HEK293T (cell line): Measurements from ENCODE around the gene FAM222B.

Source experiments
- CTCF ChIA-PET: fragments of 350-600 bp; formaldehyde crosslinking; extraction: SDS; loops from one replicate; lab custom pipeline; 2021; ENCODE audit warnings: antibody characterized with exemption, inconsistent platforms; lab: Yijun Ruan, JAX
- POLR2A ChIA-PET: fragments of 350-600 bp; formaldehyde crosslinking; extraction: SDS; loops from one replicate; lab custom pipeline; 2020; ENCODE audit warnings: antibody characterized with exemption, inconsistent platforms; lab: Yijun Ruan, JAX
- DNase-seq: peaks from one replicate; pipeline ENCODE4 v3.0.0; 2012; ENCODE audit warnings: mixed read lengths; ENCODE audit errors: extremely low spot score
- ARNT ChIP-seq: fragments of 450-650 bp; IDR thresholded peaks from 2 replicates; pipeline ENCODE4 v1.6.1; 2017; ENCODE audit warnings: mild to moderate bottlenecking
- BHLHE40 ChIP-seq: fragments of 450-650 bp; IDR thresholded peaks from 2 replicates; pipeline ENCODE4 v1.6.1; 2016; ENCODE audit warnings: mild to moderate bottlenecking, moderate library complexity, borderline replicate concordance
- CTBP1 ChIP-seq: fragments of 450-650 bp; IDR thresholded peaks from 2 replicates; pipeline ENCODE4 v1.6.1; 2016; ENCODE audit warnings: borderline replicate concordance
- ELF4 ChIP-seq: fragments of 450-650 bp; IDR thresholded peaks from 2 replicates; pipeline ENCODE4 v1.6.1; 2017; ENCODE audit warnings: antibody characterized with exemption
- FOXA1 ChIP-seq: fragments of 450-650 bp; IDR thresholded peaks from 2 replicates; pipeline ENCODE4 v1.6.1; 2016; ENCODE audit warnings: mild to moderate bottlenecking
- FOXK2 ChIP-seq: fragments of 450-650 bp; IDR thresholded peaks from 2 replicates; pipeline ENCODE4 v1.6.1; 2016; ENCODE audit warnings: mild to moderate bottlenecking
- FOXM1 ChIP-seq: fragments of 450-650 bp; IDR thresholded peaks from 2 replicates; pipeline ENCODE4 v1.6.1; 2017; ENCODE audit warnings: mild to moderate bottlenecking, borderline replicate concordance
- HDGF ChIP-seq: fragments of 450-650 bp; IDR thresholded peaks from 2 replicates; pipeline ENCODE4 v1.6.1; 2017; ENCODE audit warnings: antibody characterized with exemption, borderline replicate concordance
- L3MBTL2 ChIP-seq: fragments of 450-650 bp; conservative IDR thresholded peaks from 2 replicates; pipeline ENCODE4 v1.6.1; 2016; ENCODE audit warnings: mild to moderate bottlenecking
- LEF1 ChIP-seq: fragments of 450-650 bp; IDR thresholded peaks from 2 replicates; pipeline ENCODE4 v1.6.1; 2017; ENCODE audit warnings: mild to moderate bottlenecking, borderline replicate concordance
- NFRKB ChIP-seq: fragments of 450-650 bp; IDR thresholded peaks from 2 replicates; pipeline ENCODE4 v1.6.1; 2016; ENCODE audit warnings: mild to moderate bottlenecking, moderate library complexity
- PKNOX1 ChIP-seq: fragments of 450-650 bp; IDR thresholded peaks from 2 replicates; pipeline ENCODE4 v1.6.1; 2016
- SP1 ChIP-seq: fragments of 450-650 bp; IDR thresholded peaks from 2 replicates; pipeline ENCODE4 v1.6.1; 2017
- SUZ12 ChIP-seq: fragments of 450-650 bp; IDR thresholded peaks from 2 replicates; pipeline ENCODE4 v1.6.1; 2016; ENCODE audit warnings: mild to moderate bottlenecking
- TARDBP ChIP-seq: fragments of 450-650 bp; IDR thresholded peaks from 2 replicates; pipeline ENCODE4 v1.6.1; 2016
- ZNF384 ChIP-seq: fragments of 450-650 bp; IDR thresholded peaks from 2 replicates; pipeline ENCODE4 v1.6.1; 2016

FAM222B gene

GRCh38 chr17:28759256-28759865, 83.2 kb downstream of the FAM222B start:
- DNase-seq, result no peak
- no peak for TF ChIP-seq FOXA1
- no peak for TF ChIP-seq TARDBP
- TF ChIP-seq FOXM1, result no peak
- no peak for TF ChIP-seq ELF4
- TF ChIP-seq ARNT, result no peak
- TF ChIP-seq SUZ12, result no peak
- POLR2A ChIA-PET, result interaction anchor here (5.2 kb wide), 1 partner anchor 33 kb away, joined by 56 read pairs; the partner anchor contains the start of gene TLCD1
- CTCF ChIA-PET, result no interaction called here

GRCh38 chr17:28758411-28759121, 84.0 kb downstream of the FAM222B start:
- TF ChIP-seq TARDBP (no peak), HDGF (no peak), BHLHE40 (no peak), PKNOX1 (no peak), NFRKB (no peak), FOXK2 (no peak), ELF4 (no peak), SUZ12 (no peak)
- no peak for DNase-seq
- POLR2A ChIA-PET, result interaction anchor here (1.1 kb wide), 1 partner anchor 13 kb away, joined by 3 read pairs; no protein-coding TSS in a partner anchor
- CTCF ChIA-PET, result no interaction called here

- CTCF ChIA-PET, result interaction anchor here (0.7 to 1.2 kb wide), 3 partner anchors 8 to 29 kb away, joined by 3 read pairs; partner anchors contain the start of gene NEK8
- TF ChIP-seq ZNF384, result no peak
- TF ChIP-seq BHLHE40, result no peak
- TF ChIP-seq NFRKB, result no peak
- TF ChIP-seq HDGF, result no peak
- TF ChIP-seq ARNT, result no peak
- TF ChIP-seq SP1, result no peak
- TF ChIP-seq FOXK2, result no peak
- no peak for TF ChIP-seq CTBP1
- no peak for TF ChIP-seq TARDBP
- TF ChIP-seq L3MBTL2, result no peak
- TF ChIP-seq FOXM1, result no peak
- TF ChIP-seq ELF4, result no peak
- no peak for TF ChIP-seq SUZ12
- no peak for TF ChIP-seq PKNOX1
- TF ChIP-seq FOXA1, result no peak
- TF ChIP-seq LEF1, result no peak
- DNase-seq, result no peak
- POLR2A ChIA-PET, result interaction anchor here (17.2 kb wide), 1 partner anchor 29 kb away, joined by 409 read pairs; the partner anchor contains the start of genes NEK8 and TLCD1
Observed at GRCh38 chr17:28756049-28756804, 86.4 kb downstream of the FAM222B start.

- CTCF ChIA-PET, result interaction anchor here (1.4 kb wide), 2 partner anchors 29 to 94 kb away, joined by 4 read pairs; no protein-coding TSS in a partner anchor
- TF ChIP-seq SP1, result no peak
- no peak for TF ChIP-seq ARNT
- no peak for DNase-seq
- POLR2A ChIA-PET, result interaction anchor here (17.2 kb wide), 1 partner anchor 29 kb away, joined by 409 read pairs; the partner anchor contains the start of genes NEK8 and TLCD1
Observed at GRCh38 chr17:28755486-28755885, 87.1 kb downstream of the FAM222B start.

- ChIA-PET CTCF (interaction anchor here (0.6 to 9.3 kb wide), 4 partner anchors 12 to 250 kb away, joined by 4 to 185 read pairs (median 12); partner anchors contain the start of genes NEK8 and TLCD1), POLR2A (interaction anchor here (1.2 to 17.2 kb wide), 6 partner anchors 10 to 197 kb away, joined by 3 to 409 read pairs (median 4); partner anchors contain the start of genes NEK8, RPL23A and TLCD1)
Observed at GRCh38 chr17:28751600-28752366, 90.8 kb downstream of the FAM222B start.

More at GRCh38 chr17:28751600-28752366, 90.8 kb downstream of the FAM222B start:
- DNase-seq, result no peak
- TF ChIP-seq FOXM1, result no peak
- no peak for TF ChIP-seq SUZ12
- TF ChIP-seq HDGF, result no peak
- no peak for TF ChIP-seq FOXA1
- TF ChIP-seq FOXK2, result no peak
- no peak for TF ChIP-seq BHLHE40
- no peak for TF ChIP-seq TARDBP
- no peak for TF ChIP-seq SP1
- no peak for TF ChIP-seq PKNOX1
- no peak for TF ChIP-seq ARNT
- TF ChIP-seq L3MBTL2, result no peak
- no peak for TF ChIP-seq NFRKB
- no peak for TF ChIP-seq LEF1
- TF ChIP-seq CTBP1, result no peak
- no peak for TF ChIP-seq ZNF384
